GM12873 (cell line): ENCODE results near the gene SLC28A2.

Experiments
- CTCF ChIP-seq: IDR thresholded peaks from 2 replicates; pipeline ENCODE4 v1.5.1; 2012; ENCODE audit warnings: low read depth, mild to moderate bottlenecking, moderate library complexity, low read length, control low read depth; ENCODE audit not compliant: insufficient read depth; ENCODE audit errors: missing control alignments

SLC28A2 gene

DNA sequence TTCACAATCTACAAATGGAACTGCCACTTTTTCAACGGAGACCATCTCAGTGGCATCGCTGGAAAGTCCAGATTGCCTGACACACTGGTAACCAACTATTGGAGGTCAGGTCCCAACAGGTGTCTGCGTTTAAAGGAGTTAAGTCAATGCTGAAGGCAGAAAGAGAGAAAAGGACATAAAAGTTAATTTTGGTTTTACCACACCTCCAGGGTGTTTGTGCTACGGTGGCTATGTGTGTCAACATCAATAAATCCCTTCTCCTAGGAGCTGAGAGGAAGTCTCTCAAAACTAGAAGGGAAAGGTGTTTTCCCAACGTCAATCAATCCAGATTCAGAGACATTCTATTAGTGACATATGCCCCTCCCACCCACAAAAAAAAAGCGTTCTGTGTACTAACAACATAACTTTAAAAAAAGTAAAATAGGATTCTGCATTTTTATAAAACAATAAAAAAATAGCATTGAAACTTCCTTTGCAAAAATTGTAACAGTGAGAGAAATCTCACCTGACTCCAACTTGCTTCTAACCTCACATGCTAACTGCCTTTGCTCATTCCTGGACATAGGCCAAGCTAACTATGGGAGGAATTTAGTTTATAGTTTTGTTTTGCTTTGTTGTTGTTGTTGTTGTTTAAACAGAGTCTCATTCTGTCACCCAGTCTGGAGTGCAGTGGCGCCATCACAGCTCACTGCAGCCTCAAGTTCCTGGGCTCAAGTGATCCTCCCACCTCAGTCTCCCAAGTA lies 67.6 kb downstream of the SLC28A2 start:
- no peak for TF ChIP-seq CTCF

GRCh38 chr15:45320581-45321205 lies 68.7 kb downstream of the SLC28A2 start:
- TF ChIP-seq CTCF: no peak

DNA sequence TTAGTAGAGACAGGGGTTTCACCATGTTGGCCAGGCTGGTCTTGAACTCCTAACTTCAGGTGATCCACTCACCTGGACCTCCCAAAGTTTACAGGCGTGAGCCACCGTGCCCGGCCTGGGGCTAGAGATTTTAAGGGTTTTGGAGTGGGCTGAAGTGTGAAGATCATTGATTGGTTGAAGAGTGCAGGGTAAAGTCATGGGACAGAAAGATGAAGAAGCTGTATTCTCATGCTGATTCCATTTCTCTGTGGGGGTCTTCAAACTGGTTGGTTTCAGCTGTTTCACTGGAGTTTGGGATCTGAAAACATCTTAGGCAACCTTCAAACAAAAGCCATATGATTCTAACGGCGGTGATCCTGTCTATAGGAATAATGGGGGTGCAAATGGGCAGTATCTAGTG lies 74.2 kb downstream of the SLC28A2 start:
- TF ChIP-seq CTCF: no peak

DNA sequence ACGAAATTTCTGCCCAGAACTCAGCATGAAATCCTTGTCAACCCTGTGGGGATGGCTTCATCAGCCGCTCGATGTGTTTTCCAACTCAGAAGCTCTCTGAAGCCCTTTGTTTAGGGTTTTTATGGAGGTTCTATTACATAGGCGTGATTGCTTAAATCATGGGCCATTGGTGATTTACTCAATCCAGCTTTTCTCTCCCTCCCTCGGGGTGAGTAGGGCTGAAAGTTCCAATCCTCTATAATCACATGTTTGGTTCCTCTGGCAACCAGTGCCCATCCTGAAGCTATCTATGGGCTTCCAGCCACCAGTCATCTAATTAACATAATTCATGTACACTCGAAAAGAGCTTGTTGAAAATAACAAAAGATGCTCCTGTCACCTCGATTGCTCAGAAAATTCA lies 74.7 kb downstream of the SLC28A2 start:
- no peak for TF ChIP-seq CTCF
